Neural crest cell (in vitro differentiated cells): ENCODE results near the gene ATF7. TPM values are rescaled to one million over a fixed set of nuclear protein-coding genes. Genes with fewer than 3 reads are reported as not detected.
A peak's percentile ranks its signal among the peaks of the same experiment; 100 is the strongest.

Source experiments
- DNase-seq: peaks from one replicate; pipeline ENCODE4 v3.0.0; 2021; ENCODE audit warnings: low read depth, mixed read lengths, low spot score
- H3K27ac Mint-ChIP-seq: one replicate; pipeline ENCODE4 v1.8.0; 2021; ENCODE audit warnings: mild to moderate bottlenecking, mixed read lengths; ENCODE audit not compliant: unreplicated experiment
- H3K27me3 Mint-ChIP-seq: 2 replicates; pipeline ENCODE4 v1.8.0; 2021; ENCODE audit warnings: low read depth, mild to moderate bottlenecking, mixed read lengths
- H3K36me3 Mint-ChIP-seq: 2 replicates; pipeline ENCODE4 v1.8.0; 2021; ENCODE audit warnings: low read depth, mild to moderate bottlenecking, mixed read lengths
- H3K4me1 Mint-ChIP-seq: 2 replicates; pipeline ENCODE4 v1.8.0; 2021; ENCODE audit warnings: mixed read lengths
- H3K4me3 Mint-ChIP-seq: one replicate; pipeline ENCODE4 v1.8.0; 2021; ENCODE audit warnings: mild to moderate bottlenecking, mixed read lengths
- H3K9me3 Mint-ChIP-seq: 2 replicates; pipeline ENCODE4 v1.8.0; 2021; ENCODE audit warnings: mixed read lengths
- total RNA-seq: library from RNA; stranded (reverse); gene quantifications from 2 replicates; pipeline ENCODE4 v1.2.1, GENCODE V29; 2021
- TF ChIP-seq, protein P1 (sequence below): fragments of 200-600 bp; sonication (generic); conservative IDR thresholded peaks from 2 replicates; pipeline ENCODE4 v1.5.0; 2021; ENCODE audit warnings: antibody characterized with exemption, mild to moderate bottlenecking

Gene ATF7
- total RNA-seq, 1 donor from 2014 or later, result 32.5 TPM

DNA sequence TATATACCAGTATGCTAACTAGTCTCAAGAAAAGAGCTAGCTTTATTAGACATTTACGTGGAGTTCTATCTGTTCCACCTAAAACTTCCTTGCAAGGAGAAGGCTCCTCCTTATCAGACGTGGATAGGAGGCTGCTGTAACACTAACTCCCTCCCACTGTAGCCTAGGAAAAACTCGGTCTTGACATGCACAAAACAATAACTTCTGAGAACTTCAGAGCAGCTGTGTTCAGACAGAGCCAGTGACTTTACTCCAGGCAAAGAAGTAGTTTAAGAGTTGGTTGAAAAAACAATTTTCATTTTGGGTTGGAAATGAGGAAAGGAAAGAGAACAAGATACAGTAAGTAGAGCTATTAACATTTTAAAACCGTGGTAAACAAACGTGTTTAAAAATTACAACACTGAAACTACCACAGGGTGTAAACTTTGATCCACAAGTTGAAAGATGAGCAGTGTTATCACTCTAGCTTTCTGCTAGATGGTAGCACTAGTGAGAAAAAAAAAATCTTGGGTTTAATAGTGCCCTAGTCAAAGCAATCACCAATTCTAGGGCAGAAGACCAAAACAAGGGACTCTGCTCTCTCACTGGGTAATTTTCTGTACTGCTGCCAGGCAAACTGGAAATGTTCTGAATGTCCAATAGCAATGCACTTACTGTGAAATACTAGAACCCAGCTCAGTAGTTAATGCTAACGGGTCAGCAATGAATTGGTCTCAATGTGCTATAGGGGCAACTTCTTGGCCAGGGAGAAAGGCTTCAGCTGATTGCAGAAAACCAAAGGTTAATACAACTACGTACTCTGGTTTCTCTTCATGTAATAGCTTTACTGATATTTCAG lies 2.4 kb downstream of the ATF7 start:
- DNase-seq, result no peak
- no peaks in the 10 kb centered on the region for H3K27me3 Mint-ChIP-seq
- H3K27ac Mint-ChIP-seq, result peak overlapping the region; percentile 22
- H3K9me3 Mint-ChIP-seq, result no peaks in the 10 kb centered on the region
- H3K4me1 Mint-ChIP-seq, result peaks cover 37% of the 10 kb centered on the region
- peak overlapping the region; percentile 97 for H3K4me3 Mint-ChIP-seq
- no peaks in the 10 kb centered on the region for H3K36me3 Mint-ChIP-seq
- TF ChIP-seq, protein P1, sequence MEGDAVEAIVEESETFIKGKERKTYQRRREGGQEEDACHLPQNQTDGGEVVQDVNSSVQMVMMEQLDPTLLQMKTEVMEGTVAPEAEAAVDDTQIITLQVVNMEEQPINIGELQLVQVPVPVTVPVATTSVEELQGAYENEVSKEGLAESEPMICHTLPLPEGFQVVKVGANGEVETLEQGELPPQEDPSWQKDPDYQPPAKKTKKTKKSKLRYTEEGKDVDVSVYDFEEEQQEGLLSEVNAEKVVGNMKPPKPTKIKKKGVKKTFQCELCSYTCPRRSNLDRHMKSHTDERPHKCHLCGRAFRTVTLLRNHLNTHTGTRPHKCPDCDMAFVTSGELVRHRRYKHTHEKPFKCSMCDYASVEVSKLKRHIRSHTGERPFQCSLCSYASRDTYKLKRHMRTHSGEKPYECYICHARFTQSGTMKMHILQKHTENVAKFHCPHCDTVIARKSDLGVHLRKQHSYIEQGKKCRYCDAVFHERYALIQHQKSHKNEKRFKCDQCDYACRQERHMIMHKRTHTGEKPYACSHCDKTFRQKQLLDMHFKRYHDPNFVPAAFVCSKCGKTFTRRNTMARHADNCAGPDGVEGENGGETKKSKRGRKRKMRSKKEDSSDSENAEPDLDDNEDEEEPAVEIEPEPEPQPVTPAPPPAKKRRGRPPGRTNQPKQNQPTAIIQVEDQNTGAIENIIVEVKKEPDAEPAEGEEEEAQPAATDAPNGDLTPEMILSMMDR, result no peak

DNA sequence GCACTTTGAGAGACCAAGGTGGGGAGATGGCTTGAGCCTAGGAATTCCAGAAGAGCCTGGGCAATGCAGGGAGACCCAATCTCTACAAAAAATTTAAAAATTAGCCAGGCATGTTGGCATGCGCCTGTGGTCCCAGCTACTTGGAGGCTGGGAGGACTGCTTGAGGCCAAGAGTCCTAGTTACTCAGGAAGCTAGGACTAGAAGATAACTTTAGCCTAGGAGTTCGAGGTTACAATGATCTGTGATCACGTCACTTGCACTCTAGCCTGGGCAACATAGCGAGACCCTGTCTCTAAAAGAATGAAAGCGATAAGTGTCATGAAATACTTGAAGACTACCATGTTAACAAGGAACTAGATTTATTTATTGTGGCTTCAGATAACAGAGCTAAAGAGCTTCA lies 3.5 kb downstream of the ATF7 start:
- no peak overlapping the region for H3K4me3 Mint-ChIP-seq
- H3K27me3 Mint-ChIP-seq, result no peaks in the 10 kb centered on the region
- H3K4me1 Mint-ChIP-seq, result peaks cover 45% of the 10 kb centered on the region
- no peak for DNase-seq
- H3K9me3 Mint-ChIP-seq, result no peaks in the 10 kb centered on the region
- TF ChIP-seq, protein P1, result no peak
- no peaks in the 10 kb centered on the region for H3K36me3 Mint-ChIP-seq
- no peak overlapping the region for H3K27ac Mint-ChIP-seq

DNA sequence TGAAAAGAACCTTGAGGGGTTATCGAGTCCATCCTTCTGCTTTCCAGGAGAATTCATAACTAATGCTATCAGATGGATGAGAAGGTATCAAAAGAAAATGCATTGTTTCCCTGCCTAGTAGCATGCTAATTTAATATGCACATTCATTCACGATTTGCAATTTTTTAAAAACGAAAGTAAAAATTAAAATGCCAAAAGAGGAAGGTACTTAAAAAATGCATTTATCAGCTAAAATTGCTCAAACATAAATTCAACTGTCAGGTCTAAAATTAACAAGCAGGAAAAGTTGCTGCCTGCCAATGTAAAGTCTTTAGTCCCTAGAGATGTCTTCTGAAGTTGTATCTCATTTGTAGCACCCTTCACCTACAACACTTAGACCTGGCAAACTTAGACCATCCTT lies 7.9 kb downstream of the ATF7 start:
- Mint-ChIP-seq H3K36me3 (peaks cover 2% of the 10 kb centered on the region), H3K4me3 (no peak overlapping the region), H3K4me1 (peaks cover 10% of the 10 kb centered on the region), H3K9me3 (no peaks in the 10 kb centered on the region), H3K27me3 (no peaks in the 10 kb centered on the region), H3K27ac (no peak overlapping the region)
- TF ChIP-seq, protein P1, result no peak
- no peak for DNase-seq

DNA sequence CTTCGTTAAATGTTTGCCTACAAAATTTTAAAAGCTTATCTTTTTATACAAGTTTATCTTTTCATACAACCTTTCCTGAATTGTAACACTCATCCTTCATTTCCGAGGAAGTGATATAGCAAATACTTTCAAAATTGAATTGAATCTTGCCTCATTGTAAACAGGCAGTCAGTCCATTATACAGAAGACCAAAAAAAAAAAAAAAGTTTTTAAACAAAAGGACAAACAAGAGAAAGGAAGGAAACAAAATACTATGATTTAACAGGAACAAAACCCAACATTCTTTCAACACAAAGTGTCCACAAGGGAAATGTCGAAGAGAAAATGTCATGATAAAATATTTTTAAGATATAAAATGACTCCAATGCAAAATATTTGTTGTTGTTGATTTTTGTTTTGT lies 8.5 kb downstream of the ATF7 start:
- Mint-ChIP-seq H3K27ac (no peak overlapping the region), H3K27me3 (no peaks in the 10 kb centered on the region), H3K4me1 (peaks cover 10% of the 10 kb centered on the region), H3K9me3 (no peaks in the 10 kb centered on the region), H3K4me3 (no peak overlapping the region), H3K36me3 (peaks cover 2% of the 10 kb centered on the region)
- no peak for DNase-seq
- TF ChIP-seq, protein P1, result no peak

DNA sequence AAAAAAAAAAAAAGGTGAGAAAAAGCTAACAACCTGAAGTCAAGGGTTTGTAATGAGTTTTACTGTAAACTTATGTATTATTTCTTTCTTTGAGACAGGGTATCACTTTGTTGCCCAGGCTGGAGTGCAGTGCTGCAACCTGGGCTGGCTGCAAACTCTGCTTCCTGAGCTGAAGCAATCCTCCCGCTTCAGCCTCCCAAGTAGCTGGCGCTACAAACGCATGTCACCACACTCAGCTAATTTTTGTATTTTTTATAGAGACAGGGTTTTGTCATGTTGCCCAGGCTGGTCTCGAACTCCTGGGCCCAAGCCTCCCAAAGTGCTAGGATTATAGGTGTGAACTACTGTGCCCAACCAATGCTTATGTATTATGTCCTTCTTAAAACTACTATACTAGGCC lies 9.2 kb downstream of the ATF7 start:
- DNase-seq, result no peak
- no peaks in the 10 kb centered on the region for H3K9me3 Mint-ChIP-seq
- TF ChIP-seq, protein P1, result no peak
- H3K36me3 Mint-ChIP-seq, result peaks cover 2% of the 10 kb centered on the region
- H3K27ac Mint-ChIP-seq, result no peak overlapping the region
- no peak overlapping the region for H3K4me3 Mint-ChIP-seq
- H3K27me3 Mint-ChIP-seq, result no peaks in the 10 kb centered on the region
- H3K4me1 Mint-ChIP-seq, result peaks cover 10% of the 10 kb centered on the region
